Mucosa of descending colon (tissue), 3 donors: Measurements from ENCODE around the gene KIF18A. TPM values are rescaled to one million over a fixed set of nuclear protein-coding genes. Genes with fewer than 3 reads are reported as not detected.
"Not testable (repeated sequence)": the region's sequence is repeated elsewhere in the genome, so short reads cannot be mapped to it uniquely, and the experiment has no call there.

Experiments
- ATAC-seq: fragments of 200-7000 bp; cut with Tn5 transposase; one replicate; pipeline ENCODE4 v1.9.1; 2020; ENCODE audit warnings: mild to moderate bottlenecking, moderate library complexity
- DNase-seq, 3 donors: peaks; one replicate each; pipeline ENCODE4 v3.0.0-alpha.2; 2020
- H3K36me3 ChIP-seq: fragments of 200-600 bp; one replicate; pipeline ENCODE4 v1.8.0; 2021; ENCODE audit warnings: low read depth, mild to moderate bottlenecking
- H3K4me1 ChIP-seq: fragments of 200-600 bp; one replicate; pipeline ENCODE4 v1.8.0; 2021; ENCODE audit warnings: low read depth, mild to moderate bottlenecking
- H3K4me3 ChIP-seq: fragments of 200-600 bp; one replicate; pipeline ENCODE4 v1.8.0; 2021; ENCODE audit warnings: mild to moderate bottlenecking
- H3K9me3 ChIP-seq: fragments of 200-600 bp; one replicate; pipeline ENCODE4 v1.8.0; 2021; ENCODE audit warnings: mild to moderate bottlenecking
- intact Hi-C, 2 donors: fragments of 100-400 bp; cut with DNase I in 1 of 2; cut with micrococcal nuclease in 1 of 2; formaldehyde crosslinking; loops; one replicate each; pipeline versions ENCODE4 v1.11.0 to v1.11.1; 2022; cut with DNase I, micrococcal nuclease
- total RNA-seq, 3 donors: library from RNA; stranded (reverse); fragmentation: NEBNext Ultra II Directional in 2 of 3; extraction: Animal tissue kit (Norgen Biotek cat#: 25700) in 2 of 3; gene quantifications; one replicate each; pipeline versions ENCODE4 v1.2.1 to v1.2.4, GENCODE V29; 2021 to 2023
- TF ChIP-seq, protein P1 (sequence below): fragments of 200-600 bp; IDR thresholded peaks from one replicate; pipeline ENCODE4 v1.8.0; 2022; ENCODE audit warnings: antibody characterized with exemption, mild to moderate bottlenecking
- donor health status: DM: no; HTN: no; CAD: no; lungs with moderate emphysema.
- donor health status: DM: no; HTN: no; CAD: no.
- donor health status: DM: no; HTN: yes; CAD: no.

The KIF18A gene
- total RNA-seq, 3 donors from 2014 or later = 1.9 to 4.3 (median 2.5) TPM

DNA sequence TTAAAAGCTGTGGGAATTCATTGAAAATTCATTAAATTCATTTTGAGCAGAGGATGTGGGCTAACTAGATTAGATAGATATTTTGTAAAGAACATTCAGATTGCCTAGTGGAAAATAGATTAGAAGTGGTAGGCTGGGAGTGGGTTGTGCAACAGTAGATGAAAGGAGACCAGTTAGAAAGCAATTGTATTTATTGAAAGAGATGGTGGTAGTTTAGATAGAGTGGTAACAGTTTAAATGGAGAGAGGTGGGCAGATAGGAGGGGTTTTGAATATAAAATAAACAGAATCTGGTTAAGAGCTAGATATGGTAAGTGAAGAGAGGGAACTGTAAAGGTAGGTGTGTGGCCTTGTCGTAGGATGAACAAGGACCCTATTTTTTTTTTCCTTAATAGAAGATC, 34.8 kb upstream of the KIF18A start:
- Histone ChIP-seq H3K9me3 (peaks cover 34% of the 10 kb centered on the region), H3K4me1 (no peaks in the 10 kb centered on the region), H3K4me3 (no peak overlapping the region), H3K36me3 (no peaks in the 10 kb centered on the region)
- no peak for ATAC-seq
- DNase-seq = no peak
- TF ChIP-seq, protein P1, sequence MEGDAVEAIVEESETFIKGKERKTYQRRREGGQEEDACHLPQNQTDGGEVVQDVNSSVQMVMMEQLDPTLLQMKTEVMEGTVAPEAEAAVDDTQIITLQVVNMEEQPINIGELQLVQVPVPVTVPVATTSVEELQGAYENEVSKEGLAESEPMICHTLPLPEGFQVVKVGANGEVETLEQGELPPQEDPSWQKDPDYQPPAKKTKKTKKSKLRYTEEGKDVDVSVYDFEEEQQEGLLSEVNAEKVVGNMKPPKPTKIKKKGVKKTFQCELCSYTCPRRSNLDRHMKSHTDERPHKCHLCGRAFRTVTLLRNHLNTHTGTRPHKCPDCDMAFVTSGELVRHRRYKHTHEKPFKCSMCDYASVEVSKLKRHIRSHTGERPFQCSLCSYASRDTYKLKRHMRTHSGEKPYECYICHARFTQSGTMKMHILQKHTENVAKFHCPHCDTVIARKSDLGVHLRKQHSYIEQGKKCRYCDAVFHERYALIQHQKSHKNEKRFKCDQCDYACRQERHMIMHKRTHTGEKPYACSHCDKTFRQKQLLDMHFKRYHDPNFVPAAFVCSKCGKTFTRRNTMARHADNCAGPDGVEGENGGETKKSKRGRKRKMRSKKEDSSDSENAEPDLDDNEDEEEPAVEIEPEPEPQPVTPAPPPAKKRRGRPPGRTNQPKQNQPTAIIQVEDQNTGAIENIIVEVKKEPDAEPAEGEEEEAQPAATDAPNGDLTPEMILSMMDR = no peak
- intact Hi-C loops = no loop called here

- Histone ChIP-seq H3K4me3 (no peak overlapping the region), H3K9me3 (peaks cover 39% of the 10 kb centered on the region), H3K36me3 (no peaks in the 10 kb centered on the region), H3K4me1 (no peaks in the 10 kb centered on the region)
- DNase-seq (no peak), ATAC-seq (no peak)
- intact Hi-C loops = no loop called here
- TF ChIP-seq, protein P1 = no peak
These were observed 32.9 kb upstream of the KIF18A start for GRCh38 chr11:28140689-28141455.

GRCh38 chr11:28139841-28140415, 32.0 kb upstream of the KIF18A start:
- intact Hi-C loops = no loop called here

GRCh38 chr11:28137832-28138231, 29.9 kb upstream of the KIF18A start:
- TF ChIP-seq, protein P1 = no peak
- H3K4me1 ChIP-seq = no peaks in the 10 kb centered on the region
- H3K4me3 ChIP-seq = no peak overlapping the region
- ATAC-seq (no peak), DNase-seq (no peak)
- peaks cover 39% of the 10 kb centered on the region for H3K9me3 ChIP-seq
- no peaks in the 10 kb centered on the region for H3K36me3 ChIP-seq
- intact Hi-C loops = no loop called here

More at GRCh38 chr11:28139841-28140415, 32.0 kb upstream of the KIF18A start:
- Histone ChIP-seq H3K36me3 (no peaks in the 10 kb centered on the region), H3K4me3 (no peak overlapping the region), H3K9me3 (peaks cover 39% of the 10 kb centered on the region), H3K4me1 (no peaks in the 10 kb centered on the region)
- no peak for DNase-seq
- ATAC-seq = no peak
- TF ChIP-seq, protein P1 = no peak

DNA sequence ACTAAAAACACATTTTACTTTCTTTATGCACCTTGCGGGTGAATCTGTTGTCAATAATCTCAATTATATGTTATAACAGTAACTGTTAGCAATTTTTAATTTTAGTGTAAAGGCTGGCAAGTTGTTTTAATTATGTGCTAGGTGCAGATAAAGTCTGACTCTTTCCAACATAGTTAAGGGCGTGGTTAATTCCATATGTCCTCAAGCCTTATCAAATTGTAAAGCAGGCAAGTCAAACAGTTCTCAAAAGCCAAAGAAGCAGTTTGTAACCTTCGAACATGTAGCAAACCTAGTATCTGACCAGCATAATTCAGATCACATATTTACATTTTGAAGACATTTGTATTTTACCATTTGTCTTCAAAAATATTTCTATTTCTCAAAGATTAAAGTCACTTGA, 29.4 kb upstream of the KIF18A start:
- TF ChIP-seq, protein P1 = no peak
- no peaks in the 10 kb centered on the region for H3K36me3 ChIP-seq
- intact Hi-C loops = no loop called here
- DNase-seq (no peak), ATAC-seq (no peak)
- peaks cover 39% of the 10 kb centered on the region for H3K9me3 ChIP-seq
- no peaks in the 10 kb centered on the region for H3K4me1 ChIP-seq
- H3K4me3 ChIP-seq = no peak overlapping the region

GRCh38 chr11:28136157-28136556, 28.2 kb upstream of the KIF18A start:
- H3K4me3 ChIP-seq, H3K36me3 ChIP-seq, H3K4me1 ChIP-seq, ATAC-seq, intact Hi-C loops, DNase-seq: not testable (repeated sequence)
- peaks cover 38% of the 10 kb centered on the region for H3K9me3 ChIP-seq
